Measurements from ENCODE around the gene PPM1H. TPM values are rescaled to one million over a fixed set of nuclear protein-coding genes. Genes with fewer than 3 reads are reported as not detected.

The PPM1H gene
- total RNA-seq, 3 donors from 2014 or later: 4.9 to 6.1 (median 5.8) TPM

DNA sequence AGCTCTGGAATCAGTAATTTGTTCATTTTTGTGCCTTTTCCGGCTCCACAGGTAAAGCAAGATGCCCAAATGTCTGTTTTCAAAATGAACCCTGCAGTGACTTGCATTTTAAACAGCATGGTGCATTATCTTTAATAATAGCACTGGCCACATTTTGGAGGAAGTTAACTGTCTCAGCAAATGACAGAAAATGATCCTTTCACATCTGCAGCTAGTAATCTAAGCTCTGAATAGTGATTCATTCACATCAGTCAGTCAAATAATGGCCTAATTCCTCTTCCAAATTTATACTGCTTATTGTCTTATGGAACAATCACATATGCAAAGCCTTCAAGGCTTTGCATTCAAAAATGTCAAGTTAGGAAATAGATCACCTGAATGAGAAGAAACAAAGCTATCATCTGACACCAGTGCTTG is 75.6 kb downstream of the PPM1H start:
- Histone ChIP-seq H3K9me3 (no peaks in the 10 kb centered on the region), H3K36me3 (ENCODE audit: low read depth) (no peaks in the 10 kb centered on the region), H3K4me3 (no peak overlapping the region), H3K4me1 (ENCODE audit: low read depth) (no peaks in the 10 kb centered on the region)
- no peak for TF ChIP-seq CTCF (IDR thresholded peaks at IDR 0.05)
- ATAC-seq (no peak), DNase-seq (no peak)
- intact Hi-C loops (cut with DNase I, micrococcal nuclease): no loop called here

DNA sequence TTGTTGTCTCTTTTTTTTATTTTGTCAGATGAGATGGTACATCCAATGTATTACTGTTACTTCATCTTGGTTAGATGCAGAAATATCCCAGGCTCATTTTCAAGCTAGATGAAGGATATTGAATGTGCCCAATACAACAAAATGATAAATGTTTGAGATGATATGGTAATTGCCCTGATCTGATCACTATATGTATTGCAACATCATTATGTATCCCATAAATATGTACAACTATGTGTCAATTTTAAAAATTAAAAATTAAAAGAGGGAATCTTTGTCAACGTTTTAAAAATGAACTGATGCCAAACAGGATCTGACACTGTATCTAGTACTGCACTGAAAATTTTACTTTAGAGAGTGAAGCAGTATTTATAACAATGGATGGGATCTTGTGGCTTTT is 78.5 kb downstream of the PPM1H start:
- ATAC-seq: no peak
- Histone ChIP-seq H3K4me3 (no peak overlapping the region), H3K4me1 (ENCODE audit: low read depth) (no peaks in the 10 kb centered on the region), H3K36me3 (ENCODE audit: low read depth) (no peaks in the 10 kb centered on the region), H3K9me3 (no peaks in the 10 kb centered on the region)
- DNase-seq: no peak
- no peak for TF ChIP-seq CTCF (IDR thresholded peaks at IDR 0.05)
- intact Hi-C loops (cut with DNase I, micrococcal nuclease): no loop called here

DNA sequence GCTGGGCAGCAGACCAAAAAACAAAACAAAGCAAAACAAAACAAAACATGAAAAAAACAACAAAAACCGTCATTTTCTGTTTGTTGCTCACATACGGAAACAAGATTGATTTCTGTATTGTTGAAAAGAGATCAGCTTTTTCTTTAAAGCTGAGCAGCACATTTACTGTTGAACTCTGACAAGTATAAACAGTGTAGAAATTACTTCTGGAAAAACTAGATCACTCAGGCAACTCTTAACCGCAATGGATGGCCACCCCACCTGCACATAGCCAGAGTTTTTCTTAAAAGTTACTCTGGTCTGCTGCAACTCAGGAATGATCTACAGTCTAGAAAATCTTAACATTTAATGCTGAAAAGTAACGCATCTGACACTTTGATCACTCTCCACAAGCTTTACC is 80.9 kb downstream of the PPM1H start:
- DNase-seq (no peak), ATAC-seq (no peak)

DNA sequence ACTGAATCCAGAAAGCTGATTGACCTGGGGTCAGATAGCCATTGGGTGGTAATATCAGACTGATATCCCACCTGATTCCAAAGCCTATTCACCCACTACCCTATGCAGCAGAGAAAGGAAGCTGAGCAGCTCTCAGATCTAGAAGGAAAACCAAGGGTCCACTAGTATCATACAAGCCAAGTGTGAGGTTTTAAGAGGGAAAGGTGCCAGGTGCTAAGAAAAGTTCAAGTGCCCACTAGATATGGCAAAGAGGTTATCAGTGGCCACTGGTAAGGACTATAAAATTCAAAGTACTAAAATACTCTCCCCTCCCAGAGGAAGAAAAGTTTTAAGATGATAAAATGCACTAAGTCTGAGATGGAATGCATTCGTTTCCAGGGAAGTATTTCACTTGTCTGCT is 85.6 kb downstream of the PPM1H start:
- TF ChIP-seq CTCF (IDR thresholded peaks at IDR 0.05): no peak
- ATAC-seq: no peak
- no peaks in the 10 kb centered on the region for H3K9me3 ChIP-seq
- DNase-seq: no peak
- intact Hi-C loops (cut with DNase I, micrococcal nuclease): no loop called here
- H3K36me3 ChIP-seq (ENCODE audit: low read depth): no peaks in the 10 kb centered on the region
- H3K4me1 ChIP-seq (ENCODE audit: low read depth): no peaks in the 10 kb centered on the region
- no peak overlapping the region for H3K4me3 ChIP-seq

More for the DNA sequence above, 80.9 kb downstream of the PPM1H start:
- Histone ChIP-seq H3K36me3 (ENCODE audit: low read depth) (no peaks in the 10 kb centered on the region), H3K4me1 (ENCODE audit: low read depth) (no peaks in the 10 kb centered on the region), H3K4me3 (no peak overlapping the region), H3K9me3 (no peaks in the 10 kb centered on the region)
- TF ChIP-seq CTCF (IDR thresholded peaks at IDR 0.05): no peak
- intact Hi-C loops (cut with DNase I, micrococcal nuclease): no loop called here

DNA sequence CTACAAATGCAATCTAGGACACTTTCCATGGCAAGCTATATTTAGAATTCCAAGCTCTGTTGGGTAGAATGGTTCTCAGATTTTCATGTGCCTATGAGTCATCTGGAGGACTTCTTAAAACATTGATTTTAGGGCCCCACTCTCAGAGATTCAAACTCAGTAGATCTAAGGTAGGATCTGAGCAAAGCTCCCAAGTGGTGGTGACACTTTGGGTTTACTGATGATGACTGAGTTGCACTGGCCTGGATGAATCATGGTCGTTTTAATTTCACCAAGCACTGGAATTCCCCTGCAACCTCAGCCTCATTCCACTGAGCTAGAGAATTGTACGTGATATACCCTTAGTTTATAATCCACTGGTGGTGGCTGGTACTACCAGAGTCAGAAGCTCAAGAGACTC is 86.5 kb downstream of the PPM1H start:
- ATAC-seq: peak; percentile 43
- no peaks in the 10 kb centered on the region for H3K9me3 ChIP-seq
- no peak for TF ChIP-seq CTCF (IDR thresholded peaks at IDR 0.05)
- intact Hi-C loops (cut with DNase I, micrococcal nuclease): no loop called here
- DNase-seq: no peak
- no peaks in the 10 kb centered on the region for H3K36me3 ChIP-seq (ENCODE audit: low read depth)
- no peak overlapping the region for H3K4me3 ChIP-seq
- no peaks in the 10 kb centered on the region for H3K4me1 ChIP-seq (ENCODE audit: low read depth)

- no peaks in the 10 kb centered on the region for H3K9me3 ChIP-seq
- intact Hi-C loops (cut with DNase I, micrococcal nuclease): no loop called here
- no peaks in the 10 kb centered on the region for H3K4me1 ChIP-seq (ENCODE audit: low read depth)
- H3K36me3 ChIP-seq (ENCODE audit: low read depth): no peaks in the 10 kb centered on the region
- ATAC-seq (peak; percentile 62), DNase-seq (no peak)
- no peak overlapping the region for H3K4me3 ChIP-seq
- TF ChIP-seq CTCF (IDR thresholded peaks at IDR 0.05): no peak
These were observed 87.2 kb downstream of the PPM1H start for GRCh38 chr12:62847709-62848108.
